Cardiac muscle cell (in vitro differentiated cells and primary cell): ENCODE results near the gene STIM2. TPM values are rescaled to one million over a fixed set of nuclear protein-coding genes. Genes with fewer than 3 reads are reported as not detected.

ENCODE experiments used
- DNase-seq, 2 donors: peaks; one replicate each; pipeline versions ENCODE4 v3.0.0 to v3.0.0-alpha.2; 2010 to 2017; ENCODE audit warnings: low read depth in 1 of 2, low spot score in 1 of 2
- H3K27ac ChIP-seq: fragments of 200-600 bp; sonication (generic); 2 replicates; pipeline ENCODE4 v1.5.1; 2016
- H3K27me3 ChIP-seq: fragments of 200-600 bp; sonication (generic); 2 replicates; pipeline ENCODE4 v1.6.0; 2016; ENCODE audit warnings: control low read depth
- H3K36me3 ChIP-seq: fragments of 200-600 bp; sonication (generic); 2 replicates; pipeline ENCODE4 v1.5.1; 2016; ENCODE audit warnings: control low read depth
- H3K4me1 ChIP-seq: fragments of 200-600 bp; sonication (generic); 2 replicates; pipeline ENCODE4 v1.8.1; 2017; ENCODE audit warnings: low read depth, mild to moderate bottlenecking, mixed run types
- H3K4me3 ChIP-seq: fragments of 200-600 bp; sonication (generic); 2 replicates; pipeline ENCODE4 v1.5.1; 2016; ENCODE audit warnings: mild to moderate bottlenecking
- H3K9me3 ChIP-seq: fragments of 200-600 bp; sonication (generic); 2 replicates; pipeline ENCODE4 v1.5.1; 2017; ENCODE audit warnings: low read depth, mild to moderate bottlenecking, control low read depth
- CTCF ChIP-seq: IDR thresholded peaks from 2 replicates; pipeline ENCODE4 v1.5.1; 2012; ENCODE audit warnings: low read depth, mild to moderate bottlenecking, low read length
- polyA plus RNA-seq: library from polyadenylated mRNA; unstranded; fragments of >200 nt; fragmentation: Nextera tagmentation; extraction: Ambion mirVana; gene quantifications from 2 replicates; pipeline ENCODE4 v1.2.1, GENCODE V29; 2016
- total RNA-seq: library from RNA; depleted of rRNA; stranded (reverse); fragments of >200 nt; gene quantifications from 2 replicates; pipeline ENCODE4 v1.2.3, GENCODE V29; 2016

STIM2 gene
- total and polyA plus RNA-seq, 2 experiments from 2014 or later = 33.9 to 35.2 TPM

GRCh38 chr4:26878794-26879391, 18.3 kb downstream of the STIM2 start:
- DNase-seq = peak in 1 of 2 donors; percentile 31

GRCh38 chr4:26879805-26880204, 19.2 kb downstream of the STIM2 start:
- Histone ChIP-seq H3K27me3 (no peaks in the 10 kb centered on the region), H3K4me1 (peaks cover 18% of the 10 kb centered on the region), H3K27ac (no peak overlapping the region), H3K36me3 (no peaks in the 10 kb centered on the region), H3K9me3 (no peaks in the 10 kb centered on the region), H3K4me3 (no peak overlapping the region)
- TF ChIP-seq CTCF = no peak
- peak in 1 of 2 donors; percentile 9 for DNase-seq

More at GRCh38 chr4:26878794-26879391, 18.3 kb downstream of the STIM2 start:
- Histone ChIP-seq H3K27ac (no peak overlapping the region), H3K4me1 (peaks cover 9% of the 10 kb centered on the region), H3K4me3 (no peak overlapping the region), H3K36me3 (no peaks in the 10 kb centered on the region), H3K9me3 (no peaks in the 10 kb centered on the region), H3K27me3 (no peaks in the 10 kb centered on the region)
- TF ChIP-seq CTCF = no peak

- H3K27ac ChIP-seq = peak overlapping the region; percentile 14
- TF ChIP-seq CTCF = no peak
- no peaks in the 10 kb centered on the region for H3K27me3 ChIP-seq
- no peaks in the 10 kb centered on the region for H3K36me3 ChIP-seq
- peaks cover 19% of the 10 kb centered on the region for H3K4me1 ChIP-seq
- no peaks in the 10 kb centered on the region for H3K9me3 ChIP-seq
- H3K4me3 ChIP-seq = peak overlapping the region; percentile 1
- DNase-seq = no peak
Measured at GRCh38 chr4:26884026-26884425, 23.4 kb downstream of the STIM2 start.

- Histone ChIP-seq H3K4me1 (peaks cover 19% of the 10 kb centered on the region), H3K27ac (peak overlapping the region; percentile 14), H3K9me3 (no peaks in the 10 kb centered on the region), H3K27me3 (no peaks in the 10 kb centered on the region), H3K36me3 (no peaks in the 10 kb centered on the region), H3K4me3 (peak overlapping the region; percentile 1)
- TF ChIP-seq CTCF = no peak
- peak in 1 of 2 donors; percentile 20 for DNase-seq
Measured at GRCh38 chr4:26884486-26884988, 23.9 kb downstream of the STIM2 start.

- Histone ChIP-seq H3K4me3 (no peak overlapping the region), H3K36me3 (no peaks in the 10 kb centered on the region), H3K9me3 (no peaks in the 10 kb centered on the region), H3K4me1 (peaks cover 19% of the 10 kb centered on the region), H3K27me3 (no peaks in the 10 kb centered on the region), H3K27ac (no peak overlapping the region)
- DNase-seq = no peak
- no peak for TF ChIP-seq CTCF
Measured at GRCh38 chr4:26885912-26886274, 25.3 kb downstream of the STIM2 start.

- H3K27ac ChIP-seq = no peak overlapping the region
- no peaks in the 10 kb centered on the region for H3K36me3 ChIP-seq
- TF ChIP-seq CTCF = no peak
- no peaks in the 10 kb centered on the region for H3K27me3 ChIP-seq
- peaks cover 19% of the 10 kb centered on the region for H3K4me1 ChIP-seq
- no peaks in the 10 kb centered on the region for H3K9me3 ChIP-seq
- H3K4me3 ChIP-seq = no peak overlapping the region
- no peak for DNase-seq
Measured at GRCh38 chr4:26887143-26887542, 26.5 kb downstream of the STIM2 start.
